IPS-NIHi7 (cell line): ENCODE results near the gene GALNS.
"Not testable (repeated sequence)": the region's sequence is repeated elsewhere in the genome, so short reads cannot be mapped to it uniquely, and the experiment has no call there.

Experiments used
- DNase-seq: peaks from one replicate; pipeline ENCODE4 v3.0.0; 2012; ENCODE audit warnings: mixed read lengths; ENCODE audit errors: extremely low spot score

Gene GALNS

GRCh38 chr16:88837806-88838205, 18.9 kb downstream of the GALNS start:
- DNase-seq = no peak

DNA sequence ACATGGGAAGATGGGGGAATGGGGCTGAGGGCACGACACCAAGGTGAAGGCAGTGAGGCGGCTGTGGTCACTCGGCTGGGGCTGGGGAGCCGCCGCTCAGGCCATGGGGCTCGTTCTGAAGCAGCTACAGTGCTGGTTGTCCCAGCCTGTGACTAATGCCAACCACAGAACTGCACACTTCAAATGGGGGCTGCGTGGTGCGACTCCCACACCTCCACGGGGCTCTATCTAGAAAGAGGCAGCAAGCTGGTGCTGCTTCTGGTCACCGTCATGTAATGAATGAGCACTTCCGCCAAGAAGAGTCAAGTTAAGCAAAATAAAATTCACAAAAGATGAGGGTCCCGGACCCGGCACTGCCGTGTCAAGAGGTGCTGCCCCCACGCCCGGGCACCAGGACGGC, 20.0 kb downstream of the GALNS start:
- no peak for DNase-seq

DNA sequence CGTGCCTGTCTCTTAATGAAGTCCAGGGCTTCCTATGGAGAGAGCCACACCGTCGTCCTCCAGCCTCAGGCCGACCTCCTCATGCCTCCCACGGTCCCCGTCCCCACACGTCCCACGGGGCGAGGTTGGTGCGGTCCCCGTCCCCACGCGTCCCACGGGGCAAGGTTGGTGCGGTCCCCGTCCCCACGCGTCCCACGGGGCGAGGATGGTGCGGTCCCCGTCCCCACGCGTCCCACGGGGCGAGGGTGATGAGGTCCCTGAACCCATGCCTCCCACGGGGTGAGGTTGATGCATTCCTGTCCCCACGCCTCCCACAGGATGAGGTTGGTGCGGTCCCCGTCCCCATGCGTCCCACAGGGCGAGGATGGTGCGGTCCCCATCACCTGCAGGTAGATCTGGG, 20.9 kb downstream of the GALNS start:
- DNase-seq = no peak

DNA sequence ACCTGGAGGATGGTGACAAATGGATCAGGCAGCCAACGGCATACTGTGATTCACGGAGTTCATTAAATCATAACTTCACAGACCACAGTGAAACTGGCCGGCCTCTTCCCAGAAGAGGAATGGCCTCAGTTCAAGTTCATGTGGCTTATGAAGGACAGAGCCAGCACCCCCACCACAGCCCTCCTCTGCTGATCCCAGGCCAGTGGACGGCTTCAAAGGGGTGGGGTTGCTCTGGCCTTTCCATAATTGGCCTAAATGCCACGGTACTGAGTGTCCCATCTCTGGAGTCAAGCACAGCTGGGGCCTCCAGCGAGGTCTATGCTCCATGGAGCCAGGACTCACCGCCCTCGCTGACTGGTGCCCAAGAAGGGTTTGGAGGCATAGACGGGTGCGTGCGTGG, 21.4 kb downstream of the GALNS start:
- no peak for DNase-seq

DNA sequence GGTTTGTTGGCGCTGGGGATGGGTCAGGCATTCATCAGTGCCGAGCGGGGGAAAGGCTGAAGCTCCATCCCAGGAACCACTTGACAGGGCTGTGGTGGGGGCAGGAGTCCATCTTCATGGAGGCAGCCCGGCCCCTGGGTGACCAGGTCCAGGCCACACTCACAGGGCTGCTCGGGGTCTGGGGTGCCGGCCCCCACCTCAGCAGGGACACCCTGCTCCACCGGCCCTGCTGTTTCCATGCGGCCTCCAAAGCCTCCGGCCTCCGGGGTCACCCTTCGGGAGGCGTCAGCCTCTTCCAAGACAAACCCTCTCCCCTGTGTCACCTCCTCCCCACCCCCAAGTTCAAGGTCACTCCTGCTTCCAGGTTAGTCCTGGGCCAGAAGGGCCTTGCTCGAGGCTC, 22.1 kb downstream of the GALNS start:
- DNase-seq = no peak

DNA sequence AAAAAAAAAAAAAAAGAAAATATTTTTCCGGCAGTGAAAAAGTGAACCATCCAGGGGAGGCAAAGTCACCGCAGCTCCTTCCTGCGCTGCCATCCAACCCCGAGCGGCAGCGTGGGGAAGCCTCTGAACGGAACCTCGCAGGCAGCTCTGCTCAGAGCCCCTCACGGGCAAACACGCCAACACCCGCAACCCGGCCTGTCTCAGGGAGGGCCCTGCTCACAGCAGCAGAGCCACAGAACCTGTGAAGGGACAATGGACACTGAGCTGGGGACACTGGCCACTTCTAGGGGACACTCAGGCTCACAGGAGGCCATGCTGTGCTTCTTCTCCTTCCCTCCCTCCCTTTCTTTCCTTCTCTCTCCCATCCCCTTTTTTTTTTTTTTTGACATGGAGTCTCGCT, 23.7 kb downstream of the GALNS start:
- DNase-seq = no peak

DNA sequence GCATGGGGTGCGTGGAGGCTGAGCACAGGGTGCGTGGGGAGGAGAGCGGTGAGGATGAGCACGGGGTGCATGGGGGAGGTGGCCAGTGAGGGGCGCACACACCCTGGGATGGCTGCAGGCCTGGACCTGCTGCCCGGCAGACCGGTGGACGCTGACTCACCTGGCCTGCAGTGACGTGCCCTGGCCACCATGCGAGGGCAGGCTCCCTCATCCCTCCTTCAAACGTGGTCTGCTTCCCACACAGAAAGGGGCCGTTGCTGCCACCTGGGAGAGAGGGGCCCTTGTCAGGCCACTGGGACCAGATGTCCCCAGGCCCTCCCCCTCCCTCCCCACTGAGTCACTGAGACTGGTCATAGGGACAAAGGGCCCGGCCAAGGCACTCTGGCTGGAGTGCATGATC, 24.9 kb downstream of the GALNS start:
- peak; percentile 33 for DNase-seq

GRCh38 chr16:88830783-88831182, 26.0 kb downstream of the GALNS start:
- no peak for DNase-seq

DNA sequence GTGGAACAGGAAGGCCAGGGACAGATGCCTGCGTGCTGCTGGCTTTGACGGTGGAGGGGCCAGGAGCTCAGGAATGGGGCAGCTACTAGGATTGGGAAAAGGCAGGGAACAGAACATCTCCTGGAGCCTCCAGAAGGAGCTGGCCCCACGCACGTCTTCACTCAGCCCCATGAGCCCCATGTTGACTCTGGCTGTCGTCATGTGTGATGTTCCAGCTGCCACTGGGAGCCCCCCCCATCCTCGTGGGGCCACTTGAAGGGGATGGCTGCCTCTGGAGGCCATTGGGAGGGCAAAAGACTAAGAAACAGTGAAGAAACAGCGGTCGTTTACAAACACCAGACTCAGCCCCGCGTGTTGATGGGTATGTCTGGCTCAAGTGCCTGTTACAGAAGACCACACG, 26.5 kb downstream of the GALNS start:
- no peak for DNase-seq

GRCh38 chr16:88828711-88829110, 28.0 kb downstream of the GALNS start:
- DNase-seq = no peak

- DNase-seq = no peak
Observed at GRCh38 chr16:88827727-88828126, 29.0 kb downstream of the GALNS start.

DNA sequence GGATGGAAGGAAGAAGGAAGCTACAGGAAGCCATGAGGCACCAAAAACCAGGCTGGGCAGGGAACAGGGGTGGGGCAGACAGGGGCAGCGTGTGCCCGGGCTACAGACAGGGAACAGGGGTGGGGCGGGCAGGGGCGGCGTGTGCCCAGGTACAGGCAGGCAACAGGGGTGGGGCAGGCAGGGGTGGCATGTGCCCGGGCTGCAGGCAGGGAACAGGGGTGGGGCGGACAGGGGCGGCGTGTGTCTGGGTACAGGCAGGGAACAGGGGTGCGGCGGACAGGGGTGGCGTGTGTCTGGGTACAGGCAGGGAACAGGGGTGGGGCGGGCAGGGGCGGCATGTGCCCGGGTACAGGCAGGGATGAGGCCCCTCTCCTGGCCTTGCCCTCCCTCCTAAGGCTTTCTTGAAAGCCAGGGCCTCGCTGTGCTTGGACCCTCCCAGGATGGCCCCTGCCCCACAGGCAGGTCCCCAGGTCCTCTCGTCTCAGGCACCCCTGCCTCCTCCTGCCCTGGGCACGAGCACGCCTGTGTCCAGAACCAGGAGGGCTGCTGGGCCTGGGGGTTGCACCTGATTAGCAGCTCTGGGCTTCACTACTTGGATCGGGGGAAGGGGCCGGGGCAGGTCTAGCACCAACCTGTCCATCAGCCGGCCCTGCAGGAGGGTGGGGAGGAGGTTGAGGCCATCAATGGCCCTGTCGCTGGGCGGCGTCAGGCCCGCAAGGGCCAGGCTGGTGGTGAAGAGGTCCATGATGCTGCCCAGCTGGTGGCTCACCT, 30.5 kb downstream of the GALNS start:
- no peak for DNase-seq

GRCh38 chr16:88825146-88825545, 31.6 kb downstream of the GALNS start:
- DNase-seq = no peak

DNA sequence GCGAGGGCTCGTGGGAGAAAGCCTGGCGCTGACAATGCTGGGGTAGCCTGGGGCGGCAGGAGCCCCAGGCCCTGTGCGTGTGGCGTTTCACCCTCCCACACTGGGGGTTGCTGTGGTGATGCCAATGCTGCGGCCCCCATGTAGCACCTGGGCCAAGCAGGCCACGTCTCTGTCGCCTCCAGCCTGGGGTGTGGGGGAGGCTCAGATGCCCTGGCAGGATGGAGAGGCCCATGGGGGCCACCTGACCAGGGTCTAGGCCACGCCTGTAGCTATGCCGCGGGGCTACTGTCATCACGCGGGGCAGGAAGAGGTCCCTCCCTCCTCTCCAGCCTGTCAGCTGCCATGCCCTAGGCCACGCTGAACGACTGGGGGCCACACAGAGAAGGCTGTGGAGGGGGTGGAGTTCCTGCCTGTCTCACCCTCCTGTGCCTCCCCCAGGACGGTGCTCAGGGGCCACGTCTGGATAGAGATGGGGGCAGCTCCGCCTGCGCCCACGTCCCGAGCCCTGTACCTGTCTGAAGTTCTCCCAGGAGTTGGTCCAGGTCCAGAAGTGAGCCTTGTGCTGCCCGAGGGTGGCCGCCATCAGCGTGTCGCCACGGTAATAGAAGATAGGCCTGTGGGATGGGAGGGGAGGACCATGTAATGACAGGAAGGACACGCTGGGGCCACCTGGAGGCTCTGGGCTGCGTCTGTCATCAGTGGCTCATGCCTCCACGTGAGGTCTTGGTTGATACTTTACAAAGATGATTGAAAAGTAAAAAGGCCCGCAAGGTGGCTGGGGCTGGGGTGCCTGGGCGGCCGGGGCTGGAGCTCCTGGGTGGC, 32.3 kb downstream of the GALNS start:
- no peak for DNase-seq

DNA sequence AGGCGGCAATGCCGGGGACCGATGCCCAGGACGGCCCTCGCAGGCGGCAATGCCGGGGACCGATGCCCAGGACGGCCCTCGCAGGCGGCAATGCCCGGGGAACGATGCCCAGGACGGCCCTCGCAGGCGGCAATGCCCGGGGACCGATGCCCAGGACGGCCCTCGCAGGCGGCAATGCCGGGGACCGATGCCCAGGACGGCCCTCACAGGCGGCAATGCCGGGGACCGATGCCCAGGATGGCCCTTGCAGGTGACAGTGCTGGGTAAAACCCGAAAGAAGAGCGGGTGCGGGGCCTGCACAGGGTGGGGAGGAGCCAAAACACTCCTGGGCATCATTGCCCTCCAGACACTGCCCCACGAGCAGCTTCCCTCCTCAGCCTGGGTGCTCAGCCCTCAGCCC, 33.1 kb downstream of the GALNS start:
- not testable (repeated sequence) for DNase-seq

DNA sequence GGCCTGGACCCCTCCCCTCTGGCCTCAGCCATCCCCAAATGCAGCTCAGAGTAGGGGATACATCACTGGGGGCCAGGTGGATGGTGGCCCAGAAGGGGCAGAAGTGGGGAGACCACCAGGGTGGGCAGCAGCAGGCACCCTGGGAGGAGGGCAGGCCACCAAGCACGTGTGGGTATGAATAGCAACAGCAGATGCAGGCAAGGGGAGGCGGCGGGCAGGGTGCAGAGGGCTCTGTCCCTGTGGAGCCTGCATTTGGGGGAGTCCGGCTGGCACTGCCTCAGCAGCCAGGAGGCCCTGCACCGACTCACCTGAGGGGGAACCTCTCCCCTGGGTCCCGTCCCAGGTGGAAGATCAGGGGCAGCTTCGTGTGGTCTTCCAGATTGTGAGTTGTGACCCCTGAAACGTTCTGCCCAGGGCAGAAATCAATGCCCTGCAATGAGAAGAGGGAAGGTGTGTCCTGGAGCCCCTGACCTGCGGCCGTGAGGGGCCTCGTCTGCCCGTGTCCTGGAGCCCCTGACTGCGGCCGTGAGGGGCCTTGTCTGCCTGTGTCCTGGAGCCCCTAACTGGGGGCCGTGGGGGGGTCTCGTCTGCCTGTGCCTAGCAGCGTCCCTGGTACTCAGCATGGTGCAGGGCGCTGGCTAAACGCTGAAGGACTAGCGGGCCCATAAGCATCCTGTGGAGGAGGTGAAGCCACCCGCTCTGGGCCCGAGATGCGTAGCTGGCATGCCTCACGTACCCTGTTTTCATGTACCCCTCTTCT, 34.3 kb downstream of the GALNS start:
- no peak for DNase-seq

DNA sequence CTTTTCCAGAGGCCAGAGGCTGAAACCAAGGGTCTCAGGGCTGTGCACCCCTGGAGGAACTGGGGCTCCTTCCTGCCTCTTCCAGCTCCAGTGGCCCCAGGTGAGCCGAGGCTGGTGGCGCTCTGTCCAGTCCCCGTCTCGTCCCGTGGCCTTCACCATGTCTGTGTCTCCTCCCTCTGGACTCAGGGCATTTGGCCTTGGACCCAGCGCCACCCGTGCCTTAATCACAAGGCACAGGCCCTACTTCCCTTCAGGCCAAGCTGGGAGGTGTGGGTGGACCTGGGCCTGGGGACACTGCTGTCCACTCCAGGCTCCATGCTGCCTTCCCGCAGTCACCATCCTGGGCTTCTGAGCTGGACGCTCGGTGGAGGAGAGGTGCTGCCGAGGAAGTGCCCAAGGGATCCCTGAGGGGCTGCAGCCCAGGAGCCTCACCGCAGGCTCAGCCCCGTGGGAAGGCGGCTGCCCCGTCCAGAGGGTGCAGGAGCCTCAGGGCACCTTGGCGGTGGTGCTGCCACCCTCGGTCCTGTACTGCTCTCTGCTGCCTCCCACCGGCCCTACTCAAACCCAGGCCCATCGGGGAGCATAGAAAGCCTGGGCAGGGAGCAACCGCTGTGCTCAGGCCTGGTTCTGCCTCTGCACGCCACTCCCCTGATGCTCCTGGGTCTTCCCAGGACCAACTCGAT, 35.4 kb downstream of the GALNS start:
- DNase-seq = no peak

DNA sequence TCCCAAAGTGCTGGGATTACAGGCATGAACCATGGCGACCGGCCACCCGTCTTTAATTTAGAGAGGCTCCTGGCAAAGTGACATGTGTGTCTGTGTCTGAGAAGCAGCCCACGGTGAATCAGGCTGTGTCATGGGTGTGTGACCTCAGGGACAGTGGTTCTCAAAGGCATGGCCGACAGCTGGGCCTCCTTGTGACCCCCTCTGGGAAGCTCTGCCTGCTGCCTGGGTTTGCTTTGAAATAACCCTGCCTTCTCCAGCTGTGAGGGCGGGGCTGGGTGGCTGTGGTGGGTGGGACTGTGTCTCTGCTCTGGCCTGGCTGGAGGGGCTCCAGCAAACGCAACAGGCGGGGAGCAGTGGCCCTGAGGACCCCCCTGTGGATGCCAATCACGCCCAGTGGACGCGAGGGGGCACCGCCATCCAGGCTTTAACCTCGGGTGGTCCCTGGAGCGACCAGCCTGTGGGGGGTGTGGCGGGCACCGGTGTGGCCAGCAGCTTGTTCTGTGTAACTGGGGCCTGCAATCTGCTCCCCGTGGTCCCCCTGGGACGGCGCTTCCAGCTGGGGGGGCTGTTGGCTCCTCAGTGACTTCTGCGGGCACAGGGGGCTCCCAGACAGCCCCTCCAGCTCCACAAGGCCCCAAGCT, 36.2 kb downstream of the GALNS start:
- no peak for DNase-seq

DNA sequence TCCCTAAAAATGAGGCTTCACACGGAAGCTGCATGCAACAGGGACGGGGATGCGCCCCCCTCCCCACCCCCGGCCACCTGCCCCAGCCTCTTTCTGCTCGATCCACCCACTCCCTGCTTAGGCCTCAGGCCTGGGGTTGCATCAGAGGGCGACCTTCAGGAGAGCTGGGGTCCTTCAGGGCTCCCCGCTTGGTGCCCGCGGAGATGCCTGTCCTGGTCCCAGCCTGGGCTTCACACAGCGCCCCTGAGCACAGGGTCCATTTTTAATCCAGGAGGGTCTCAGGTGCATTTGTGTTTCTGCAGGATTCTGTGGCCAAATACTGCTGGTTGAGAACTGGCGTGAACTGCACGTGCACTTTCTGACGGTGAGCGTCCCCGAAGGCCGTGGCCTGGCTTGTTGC, 37.6 kb downstream of the GALNS start:
- no peak for DNase-seq

DNA sequence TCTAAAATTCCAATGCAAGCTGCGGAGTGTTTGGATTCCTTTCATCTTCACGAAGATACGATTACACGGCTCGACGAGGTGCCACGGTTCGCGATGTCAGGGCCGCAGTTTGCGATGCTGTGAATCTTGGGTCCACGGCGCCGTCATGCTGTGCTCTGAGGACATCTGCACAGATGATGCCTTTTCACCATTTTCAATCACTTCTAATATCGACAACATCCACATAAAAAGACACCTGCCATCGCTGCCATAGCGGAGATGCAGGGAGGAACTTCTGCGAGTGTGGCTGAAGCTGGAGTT, 38.2 kb downstream of the GALNS start:
- no peak for DNase-seq

- DNase-seq = no peak
Observed at GRCh38 chr16:88817785-88818574, 38.8 kb downstream of the GALNS start.
